Measurements from ENCODE around the gene MEF2B.
"Not testable (repeated sequence)": the region's sequence is repeated elsewhere in the genome, so short reads cannot be mapped to it uniquely, and the experiment has no call there.

MEF2B gene

DNA sequence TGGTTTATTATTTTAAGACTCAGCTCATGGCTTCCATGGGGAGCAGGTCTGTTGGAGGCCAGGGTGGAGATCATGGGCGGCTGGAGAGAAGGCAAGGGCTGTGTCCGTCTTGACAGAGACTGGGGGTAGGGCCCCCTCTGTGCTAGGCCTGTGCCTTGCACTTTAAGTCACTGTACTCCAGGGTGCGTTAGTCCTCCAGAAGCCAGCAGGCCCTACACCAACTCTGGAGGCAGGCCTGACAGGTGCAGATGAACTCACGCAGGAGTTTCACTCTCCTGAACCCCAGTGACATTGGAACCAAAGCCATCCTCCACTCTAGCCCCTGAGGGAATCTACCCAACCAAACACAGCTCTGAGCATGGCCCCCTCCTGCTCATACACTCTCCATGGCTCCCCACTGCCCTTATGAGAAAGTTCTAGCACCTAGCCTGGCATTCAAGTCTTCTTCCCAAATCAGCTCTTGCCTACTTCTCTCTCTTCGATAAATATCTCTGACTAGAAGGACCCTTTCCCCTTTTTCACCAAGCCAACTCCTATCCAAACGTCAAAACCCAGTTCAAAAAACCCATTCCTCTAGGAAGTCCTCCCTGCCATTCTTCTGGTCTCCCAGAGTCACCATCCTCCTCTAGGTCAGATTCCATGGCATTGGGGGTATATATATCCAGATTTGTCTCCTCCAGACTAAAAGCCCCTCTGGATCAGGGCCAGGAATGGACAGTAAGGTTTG, 15.1 kb downstream of the MEF2B start:
- DNase-seq: no peak

DNA sequence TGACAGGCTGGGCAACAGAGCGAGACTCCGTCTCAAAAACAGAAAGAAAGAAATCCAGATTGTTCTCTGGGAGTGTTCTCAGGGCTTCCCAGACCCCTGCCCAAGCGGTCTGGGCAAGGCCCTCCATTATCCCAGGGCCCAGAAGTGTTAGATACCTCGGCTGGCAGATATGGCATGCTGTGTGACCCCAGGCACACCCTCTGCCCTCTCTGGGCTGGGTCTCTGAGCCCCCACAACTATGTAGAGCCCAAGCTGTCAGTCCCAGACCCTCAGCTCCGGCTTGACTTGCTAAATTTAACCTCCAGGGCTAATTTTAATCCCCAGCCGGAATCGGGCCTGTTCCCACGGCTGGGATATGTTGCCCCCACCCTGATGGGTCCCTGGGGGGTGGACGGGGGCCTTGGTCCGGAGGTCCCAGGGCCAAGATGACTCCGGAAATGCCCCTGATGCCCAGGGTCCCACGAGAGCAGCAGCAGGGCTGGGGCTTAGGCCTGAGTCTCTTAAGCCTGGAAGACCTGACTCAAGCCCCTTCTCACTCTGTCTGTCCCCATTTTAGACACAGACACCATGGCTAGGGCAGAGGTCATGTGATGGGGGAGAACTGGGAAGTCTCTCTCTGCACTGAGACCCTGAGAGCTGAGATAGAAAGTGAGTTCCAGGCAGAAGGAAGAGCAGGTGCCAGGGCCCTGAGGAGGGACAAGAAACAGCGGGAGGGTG, 17.2 kb downstream of the MEF2B start:
- DNase-seq: no peak

DNA sequence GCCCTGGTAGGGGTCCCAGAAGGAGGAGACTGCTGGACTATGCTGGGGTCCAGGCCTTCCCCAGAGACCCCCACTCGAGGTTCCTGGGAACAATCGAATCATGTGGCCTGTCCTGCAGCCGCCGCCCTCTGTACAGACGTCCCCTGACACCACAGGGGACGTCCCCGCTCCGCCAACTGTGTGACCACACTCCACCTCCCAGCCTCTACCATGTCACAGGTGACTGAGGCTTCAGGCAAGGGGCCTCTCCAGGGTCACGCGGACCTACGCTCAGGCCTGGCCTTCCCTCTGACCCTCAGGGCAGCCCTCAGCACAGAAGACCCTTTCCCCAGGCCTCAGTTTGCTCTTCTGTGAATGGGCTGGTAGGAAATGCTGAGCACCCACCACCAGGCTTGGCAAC, 18.6 kb downstream of the MEF2B start:
- no peak for DNase-seq

DNA sequence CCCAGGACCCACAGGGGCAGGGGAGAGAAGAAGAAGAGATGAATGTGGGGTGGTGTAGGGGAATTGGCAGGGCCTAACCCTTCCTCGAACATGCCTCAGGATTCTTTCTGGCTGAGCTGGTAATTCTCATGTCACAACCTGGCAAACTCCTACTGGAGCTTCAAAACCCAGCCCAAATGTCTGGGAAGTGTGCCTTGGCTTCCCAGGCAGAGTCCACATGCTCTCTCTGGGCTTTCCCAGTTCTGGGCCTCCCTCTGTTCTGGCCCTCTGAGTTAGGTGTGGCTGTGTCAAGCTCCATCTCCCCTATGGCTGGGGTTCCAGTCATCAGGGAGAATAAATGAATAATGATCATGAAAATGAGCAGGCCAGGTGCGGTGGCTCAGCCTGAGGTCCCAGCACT, 20.6 kb downstream of the MEF2B start:
- no peak for DNase-seq

DNA sequence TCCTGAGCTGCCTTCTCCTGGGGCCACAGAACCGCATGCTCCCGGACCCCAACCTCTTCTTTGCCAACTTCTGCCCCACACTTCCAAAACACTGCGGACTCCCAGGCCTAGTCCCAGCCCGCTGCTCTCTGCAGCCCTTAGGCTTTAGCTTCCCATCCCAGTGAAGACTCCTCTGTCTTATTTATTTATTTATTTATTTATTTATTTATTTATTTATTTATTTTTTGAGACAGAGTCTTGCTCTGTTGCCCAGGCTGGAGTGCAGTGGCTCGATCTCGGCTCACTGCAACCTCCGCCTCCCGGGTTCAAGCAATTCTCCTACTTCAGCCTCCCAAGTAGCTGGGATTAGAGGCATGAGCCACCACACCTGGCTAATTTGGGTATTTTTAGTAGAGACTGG, 21.6 kb downstream of the MEF2B start:
- DNase-seq: not testable (repeated sequence)

DNA sequence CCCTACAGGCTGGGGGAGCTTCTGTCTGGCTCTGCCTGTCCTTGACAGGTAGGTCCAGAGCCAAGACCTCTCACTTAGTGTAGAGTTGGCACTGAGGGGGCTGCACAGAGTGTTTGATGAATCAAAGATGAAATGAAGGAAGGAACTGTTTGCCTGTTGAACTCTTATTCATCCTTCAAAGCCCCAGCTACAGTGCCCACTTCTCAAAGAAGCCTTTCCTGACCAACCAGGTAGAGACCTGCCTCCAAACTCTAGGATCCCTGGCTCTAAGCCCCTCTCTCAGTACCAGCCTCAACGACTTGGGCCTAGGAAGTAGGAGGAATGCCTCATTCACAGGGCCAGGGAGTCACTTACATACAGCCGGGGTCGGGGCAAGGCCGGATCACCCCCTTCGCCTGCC, 22.7 kb downstream of the MEF2B start:
- DNase-seq: no peak

DNA sequence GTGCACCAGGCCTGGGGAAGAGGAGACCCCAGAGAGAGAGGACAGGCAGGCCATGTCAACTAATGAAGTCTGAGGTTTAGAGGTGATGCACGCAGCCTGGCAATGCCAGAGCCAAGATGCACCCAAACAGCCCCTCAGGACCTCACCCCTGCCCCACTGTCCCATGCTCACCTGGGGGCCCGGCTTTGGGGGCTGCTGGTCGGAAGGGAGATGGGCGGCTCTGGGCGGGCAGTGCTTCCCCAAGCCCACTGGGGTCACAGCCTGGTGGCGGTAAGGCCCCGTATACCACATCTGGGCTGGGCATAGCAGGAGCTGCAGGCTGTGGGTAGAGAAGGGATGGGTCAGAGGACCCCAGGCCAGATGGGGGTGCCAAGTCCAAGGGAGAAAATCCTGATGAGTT, 23.2 kb downstream of the MEF2B start:
- no peak for DNase-seq

DNA sequence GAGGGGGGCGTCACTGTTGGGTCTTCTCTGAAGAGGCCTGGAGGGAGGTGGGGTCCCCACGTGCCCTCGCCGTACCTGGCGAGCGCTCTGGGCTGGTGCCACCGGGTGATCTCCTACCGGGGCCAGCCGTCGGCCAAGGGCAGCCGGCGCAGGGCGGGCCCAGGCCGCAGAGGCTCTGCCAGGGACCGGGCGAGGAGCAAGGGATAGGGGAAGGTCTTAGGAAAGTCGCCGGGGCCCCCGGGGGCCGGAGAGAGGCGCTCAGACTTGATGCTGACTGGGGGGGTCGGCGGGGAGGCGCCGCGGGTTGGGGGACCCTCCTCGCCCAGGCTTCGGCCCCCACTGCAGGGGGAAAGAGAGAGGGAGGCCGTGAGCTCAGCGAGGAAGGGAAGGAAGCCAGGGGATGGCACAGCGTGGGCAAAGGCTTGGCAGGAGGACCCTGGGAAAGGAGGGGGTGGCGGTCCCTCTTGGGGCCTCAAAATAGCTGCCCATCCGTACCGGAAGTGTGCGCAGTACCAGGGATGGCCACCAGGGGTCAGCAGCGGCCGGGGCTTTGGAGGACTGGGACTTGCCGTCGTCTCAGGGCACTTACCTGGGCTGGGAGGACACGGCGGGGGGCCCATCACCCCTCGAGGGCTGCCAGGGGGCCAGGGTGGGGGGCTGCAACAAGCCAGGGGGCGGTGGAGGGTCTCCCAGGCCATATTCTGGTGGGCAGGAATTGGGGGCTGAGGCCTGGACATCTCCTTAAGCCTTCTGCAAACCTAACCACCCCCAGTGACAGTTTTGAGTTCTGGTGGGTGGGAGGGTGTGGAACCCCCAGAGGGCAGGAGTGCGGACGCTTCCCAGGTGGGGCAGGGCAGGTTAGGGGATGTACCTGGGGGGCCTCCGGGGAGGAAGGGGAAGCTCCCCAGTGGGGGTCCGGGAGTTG, 24.1 kb downstream of the MEF2B start:
- peak; percentile 88 for DNase-seq

DNA sequence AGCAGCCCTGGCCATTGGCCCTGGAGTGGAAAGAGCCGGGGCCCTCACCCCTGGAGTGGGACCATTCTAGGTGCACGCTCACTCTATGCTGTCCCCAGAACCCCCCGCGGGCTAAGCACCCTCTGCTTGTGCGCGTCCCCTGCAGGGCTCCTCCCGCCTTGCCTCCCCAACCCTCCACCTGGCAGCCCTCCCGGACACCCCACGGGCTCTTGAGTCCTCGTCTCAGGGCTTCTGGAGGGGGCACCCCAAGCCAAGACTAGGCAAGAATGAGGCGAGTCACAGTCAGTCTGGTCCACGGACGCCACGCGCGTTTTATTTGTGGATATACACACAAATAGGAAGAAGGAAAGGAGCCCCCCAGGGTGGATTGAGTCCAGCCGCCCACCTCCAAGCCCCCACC, 24.8 kb downstream of the MEF2B start:
- DNase-seq: no peak

DNA sequence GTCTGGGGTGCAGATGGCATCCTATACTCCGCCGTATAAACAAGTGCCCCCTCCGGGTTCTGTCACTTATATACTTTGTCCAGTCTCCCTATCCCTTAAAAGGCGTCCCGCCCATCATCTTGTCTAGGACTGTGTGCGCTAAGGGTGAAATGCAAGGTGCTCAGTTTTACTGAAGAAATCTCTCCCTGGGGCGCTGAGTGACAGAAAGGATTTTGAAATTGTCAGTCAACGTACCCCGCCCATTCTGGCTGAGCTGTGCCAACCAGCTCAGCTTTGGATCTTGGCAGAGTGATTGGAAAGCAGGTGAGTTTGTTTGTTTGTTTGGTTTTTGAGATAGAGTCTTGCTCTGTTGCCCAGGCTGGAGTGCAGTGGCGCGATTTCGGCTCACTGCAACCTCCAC, 27.7 kb downstream of the MEF2B start:
- no peak for DNase-seq

DNA sequence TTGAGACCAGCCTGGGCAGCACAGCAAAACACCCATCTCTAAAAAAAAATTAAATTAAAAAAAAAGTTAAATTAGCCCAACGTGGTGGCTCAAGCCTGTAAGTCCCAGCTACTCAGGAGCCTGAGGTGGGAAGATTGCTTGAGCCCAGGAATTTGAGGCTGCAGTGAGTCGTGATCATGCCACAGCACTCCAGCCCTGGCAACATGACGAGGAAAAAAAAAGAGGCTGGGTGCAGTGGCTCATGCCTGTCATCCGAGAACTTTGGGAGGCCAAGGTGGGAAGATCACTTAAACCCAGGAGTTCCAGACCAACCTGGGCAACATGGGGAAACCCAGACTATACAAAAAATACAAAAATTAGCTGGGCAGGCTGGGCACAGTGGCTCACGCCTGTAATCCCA, 29.6 kb downstream of the MEF2B start:
- DNase-seq: no peak

DNA sequence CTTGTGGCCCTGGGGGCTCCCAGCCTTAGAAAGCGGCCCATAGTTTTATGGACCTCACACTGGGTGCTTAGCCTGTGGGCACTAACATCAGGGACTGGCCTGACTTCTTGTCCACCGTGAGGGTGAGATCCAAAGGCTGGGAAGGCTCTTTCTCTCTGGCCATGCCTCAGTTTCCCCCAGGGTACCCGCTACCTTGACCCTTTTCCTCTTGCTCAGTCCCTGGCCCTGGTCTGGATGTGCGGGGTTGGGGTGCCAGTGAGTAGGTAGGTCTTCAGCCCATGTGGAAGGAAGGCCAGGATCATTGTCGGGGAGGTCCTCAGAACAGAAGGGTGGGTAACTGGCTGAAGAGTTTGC, 30.2 kb downstream of the MEF2B start:
- DNase-seq: no peak

DNA sequence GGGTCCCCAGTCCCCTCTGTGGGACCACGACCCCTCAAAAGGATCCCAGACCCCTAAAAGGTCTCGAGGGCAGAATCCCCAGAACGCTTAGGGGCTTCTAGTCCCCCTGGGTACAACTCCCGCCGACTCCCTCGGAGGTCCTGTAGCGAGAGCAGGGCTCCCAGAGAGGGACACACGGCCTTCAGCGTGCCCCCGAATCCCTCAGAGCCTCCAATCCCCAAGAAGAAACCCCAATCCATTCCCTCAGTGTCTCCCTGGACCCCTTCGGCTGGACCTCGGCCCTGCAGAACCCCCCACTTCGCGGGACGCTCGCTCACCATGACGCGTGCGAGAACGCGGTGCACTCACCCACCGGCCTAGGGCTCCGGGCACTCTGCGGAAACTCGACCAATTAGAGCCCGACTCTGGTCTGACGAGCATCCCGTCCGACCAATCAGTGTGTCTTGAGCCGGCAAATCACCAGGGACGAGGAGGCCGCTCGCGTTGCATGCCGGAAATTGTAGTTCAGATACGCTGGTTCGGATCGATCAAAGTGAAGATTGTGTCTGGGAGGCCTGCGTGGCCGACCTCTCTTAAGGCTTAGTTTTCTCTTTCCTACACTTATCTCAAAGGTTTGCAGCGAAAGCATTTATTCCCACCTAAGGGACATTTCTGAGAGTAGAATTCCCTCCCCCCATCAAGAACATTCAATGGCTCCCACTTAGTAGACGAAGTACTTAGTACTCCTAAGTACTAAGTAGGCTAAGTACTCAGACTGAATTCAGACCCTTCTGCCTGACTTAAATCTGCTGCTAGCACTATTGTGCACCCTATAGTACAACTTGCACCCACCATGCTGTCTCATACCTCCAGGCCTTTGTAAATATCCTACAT, 31.7 kb downstream of the MEF2B start, which contains the start of gene TMEM161A:
TMEM161A (minus strand) TSS at position 370 of the 873 bp plus-strand sequence; CDS start at position 320, 50 bp downstream.
- DNase-seq: peak; percentile 95

DNA sequence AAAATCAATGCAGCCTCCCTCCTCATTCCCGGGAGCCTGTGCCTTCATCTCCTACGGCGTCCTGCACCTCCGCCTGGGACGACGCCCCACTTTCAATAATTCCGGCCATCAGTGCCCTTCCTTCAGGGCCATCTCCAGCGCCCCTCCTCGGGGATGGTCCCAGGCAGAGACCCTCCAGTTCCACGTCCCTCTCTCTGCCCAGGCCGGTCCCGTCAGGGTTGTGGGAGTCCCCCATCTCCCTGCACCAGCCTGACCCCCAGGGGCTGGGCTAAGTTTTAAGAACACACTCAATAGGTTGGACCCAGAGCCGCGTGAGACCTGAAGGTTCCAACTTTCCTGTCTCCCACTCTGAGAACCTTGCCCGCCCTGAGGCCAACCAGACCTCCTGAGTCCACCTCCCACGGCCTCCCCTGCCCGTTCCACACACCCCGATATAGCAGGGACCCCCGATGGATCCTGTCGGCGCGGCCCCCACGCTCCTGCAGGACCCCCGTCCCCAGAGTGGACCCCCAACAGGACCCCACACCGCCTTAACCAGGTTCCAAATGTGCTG, 32.4 kb downstream of the MEF2B start:
- DNase-seq: no peak

DNA sequence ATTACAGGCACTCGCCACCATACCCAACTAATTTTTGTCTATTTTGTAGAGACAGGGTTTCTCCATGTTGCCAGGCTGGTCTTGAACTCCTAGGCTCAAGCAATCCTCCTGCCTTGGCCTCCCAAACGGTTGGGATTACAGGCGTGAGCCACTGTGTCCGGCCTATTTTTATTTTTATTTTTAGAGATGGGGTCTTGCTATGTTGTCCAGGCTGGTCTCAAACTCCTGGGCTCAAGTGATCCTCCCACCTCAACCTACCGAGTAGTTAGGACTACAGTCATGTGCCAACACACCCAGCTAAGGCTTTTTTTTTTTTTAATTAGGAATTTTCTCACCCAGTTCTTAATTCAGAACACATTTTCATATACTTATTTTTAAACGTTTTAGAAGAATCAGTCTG, 34.4 kb downstream of the MEF2B start:
- DNase-seq: not testable (repeated sequence)

DNA sequence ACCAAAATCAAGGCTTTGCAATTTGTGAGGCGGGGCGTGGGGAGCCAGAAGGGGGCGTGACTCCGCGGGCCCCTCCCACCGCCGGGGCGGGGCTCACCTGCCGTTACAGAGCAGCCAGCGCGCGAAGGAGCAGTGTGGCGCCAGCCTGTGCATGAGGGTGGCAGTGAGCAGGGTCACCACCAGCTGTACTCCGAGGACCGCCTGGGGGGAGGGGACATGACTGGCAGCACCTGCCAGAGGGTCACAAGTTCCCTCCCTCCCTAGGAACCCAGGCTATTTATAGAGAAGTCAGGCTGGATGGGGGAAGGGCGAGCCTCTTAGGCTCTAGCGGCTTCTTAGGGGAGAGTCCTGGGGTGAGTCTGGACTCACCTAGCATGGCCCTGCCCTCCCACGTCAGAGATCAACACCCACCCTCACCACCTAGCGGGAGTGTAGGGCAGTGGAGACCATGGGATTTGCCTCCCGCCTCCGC, 35.3 kb downstream of the MEF2B start:
- peak; percentile 56 for DNase-seq

DNA sequence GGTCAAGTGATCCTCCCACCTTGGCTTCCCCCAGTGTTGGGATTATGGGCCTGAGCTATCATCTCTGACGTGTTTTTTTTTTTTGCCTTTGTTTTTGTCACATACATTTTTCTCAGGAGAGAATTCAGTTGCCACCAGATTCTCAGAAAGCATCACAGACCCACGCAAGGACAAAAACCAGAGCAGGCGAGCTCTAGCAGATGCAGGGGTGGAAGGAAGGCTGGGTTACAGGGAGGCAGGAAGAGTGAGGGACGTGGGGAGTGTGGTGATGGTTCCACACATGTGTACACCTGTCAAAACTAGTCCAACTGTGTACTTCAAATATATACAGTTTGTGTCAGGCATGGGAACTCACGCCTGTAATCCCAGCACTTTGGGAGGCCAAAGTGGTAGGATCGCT, 36.1 kb downstream of the MEF2B start:
- DNase-seq: no peak

DNA sequence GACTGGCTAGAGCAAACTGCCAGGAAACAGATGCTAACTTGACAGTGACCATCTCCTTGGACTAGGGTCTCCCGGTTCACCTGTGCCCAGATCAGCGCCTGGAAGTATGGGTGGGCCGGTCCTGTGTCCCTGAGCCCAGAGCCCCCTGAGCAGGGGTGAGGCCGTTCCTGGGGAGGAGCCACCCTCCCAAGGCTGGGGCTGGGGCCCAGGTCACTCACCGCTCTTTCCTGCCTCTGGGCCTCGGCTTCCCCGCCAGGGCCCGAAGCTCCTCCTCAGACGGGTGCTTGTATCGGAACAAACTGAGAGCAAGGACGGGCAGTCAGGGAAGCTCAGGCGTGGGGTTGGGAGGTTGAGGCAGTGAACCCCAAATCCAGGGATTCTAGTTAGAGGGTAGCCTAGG, 37.2 kb downstream of the MEF2B start:
- no peak for DNase-seq

DNA sequence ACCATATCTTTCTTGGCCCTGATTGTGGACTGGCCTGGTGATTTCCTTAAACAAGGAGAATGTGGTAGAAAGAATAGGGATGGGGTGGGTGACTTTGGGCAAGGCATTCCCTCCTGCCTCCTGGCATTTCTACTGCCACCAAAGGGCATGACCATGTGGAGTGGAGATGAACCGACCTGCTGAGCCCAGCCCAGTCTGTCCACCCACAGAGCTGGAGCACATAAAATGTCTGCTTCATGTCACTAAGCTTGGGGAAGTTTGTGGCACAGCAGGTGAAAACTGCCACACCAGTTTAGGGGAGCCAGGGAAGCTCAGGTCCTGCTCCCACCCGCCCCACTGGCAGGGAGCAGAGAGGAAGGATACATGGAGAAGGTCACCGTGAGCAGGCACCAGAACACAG, 38.1 kb downstream of the MEF2B start:
- DNase-seq: no peak

DNA sequence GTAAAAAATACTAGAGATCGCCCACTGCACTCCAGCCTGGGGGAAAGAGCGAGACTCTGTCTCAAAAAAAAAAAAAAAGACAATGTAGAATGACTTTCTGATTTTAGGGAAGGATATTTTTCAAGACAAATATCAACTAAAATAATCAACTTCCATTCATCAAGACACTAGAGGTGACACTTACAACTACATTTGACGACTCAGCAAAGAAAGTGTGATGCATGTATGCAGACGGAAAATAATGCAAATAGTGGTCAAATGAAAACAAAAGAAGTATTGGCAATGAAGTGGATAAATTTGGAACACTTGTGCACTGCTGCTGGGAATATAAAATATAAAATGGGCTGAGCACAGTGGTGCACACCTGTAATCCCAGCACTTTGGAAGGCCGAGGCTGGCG, 44.0 kb downstream of the MEF2B start:
- DNase-seq: no peak

DNA sequence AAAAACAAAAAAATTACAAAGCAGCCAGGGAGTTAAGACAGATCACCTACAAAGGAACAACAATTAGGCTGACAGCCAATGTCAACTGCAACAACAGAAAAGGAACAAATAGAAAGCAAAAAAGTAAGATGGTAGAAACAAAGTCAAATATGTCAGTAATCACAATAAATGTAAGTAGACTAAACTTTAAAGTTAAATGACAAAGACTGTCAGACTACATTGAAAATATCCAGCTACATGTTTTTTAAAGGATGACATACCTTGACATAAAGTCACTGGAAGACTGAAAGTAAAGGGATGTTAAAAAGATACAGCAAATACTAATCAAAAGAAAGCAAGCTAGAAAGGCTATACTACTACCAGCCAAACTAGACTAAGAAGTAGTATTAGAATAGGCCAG, 46.7 kb downstream of the MEF2B start:
- DNase-seq: no peak

DNA sequence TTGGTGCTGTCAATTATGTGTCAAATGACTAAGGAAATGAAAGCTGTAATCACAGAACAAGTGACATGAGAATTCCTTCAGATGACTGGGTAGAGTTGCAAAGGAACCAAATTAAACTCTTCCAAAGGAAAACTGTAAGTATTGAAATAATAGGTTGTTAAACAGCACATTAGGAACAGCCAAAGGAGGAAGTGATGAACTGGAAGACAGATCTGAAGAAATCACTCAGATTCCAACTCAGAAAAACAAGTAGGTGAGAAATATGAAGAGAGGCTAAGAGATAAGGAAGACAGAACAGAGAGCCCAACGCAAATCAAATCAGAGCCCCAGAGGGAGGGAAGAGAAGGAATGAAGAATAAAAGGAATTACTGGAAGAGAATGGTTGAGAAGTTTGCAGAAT, 47.2 kb downstream of the MEF2B start:
- no peak for DNase-seq

All from CD4-positive, alpha-beta T cell treated with Interleukin-17A for 4 hours (primary cell).